ENCODE data around the gene EXOSC7. TPM values are rescaled to one million over a fixed set of nuclear protein-coding genes. Genes with fewer than 3 reads are reported as not detected.
"Not testable (repeated sequence)": the region's sequence is repeated elsewhere in the genome, so short reads cannot be mapped to it uniquely, and the experiment has no call there.

EXOSC7 gene
- total and polyA plus RNA-seq, 9 donors, result 39.5 to 51.4 (median 43.3) TPM

- 97% methylated on average over 3 of the region's 6 CpGs for WGBS (ENCODE audit: insufficient coverage)
These were observed 36.4 kb upstream of the EXOSC7 start for GRCh38 chr3:44939581-44940036.

GRCh38 chr3:44942202-44942921, 33.7 kb upstream of the EXOSC7 start:
- H3K4me1 ChIP-seq (ENCODE audit: control insufficient read depth, insufficient read depth, low read length), result no peaks in the 10 kb centered on the region
- H3K36me3 ChIP-seq (ENCODE audit: control insufficient read depth, insufficient read depth, low read length), result peaks cover 63% of the 10 kb centered on the region
- 98% methylated on average over 4 of the region's 9 CpGs for WGBS (ENCODE audit: insufficient coverage)

More at GRCh38 chr3:44939581-44940036, 36.4 kb upstream of the EXOSC7 start:
- no peaks in the 10 kb centered on the region for H3K4me1 ChIP-seq (ENCODE audit: control insufficient read depth, insufficient read depth, low read length)
- H3K27me3 ChIP-seq (ENCODE audit: control insufficient read depth, insufficient read depth, low read length), result no peaks in the 10 kb centered on the region
- no peaks in the 10 kb centered on the region for H3K9me3 ChIP-seq (replicated peaks; ENCODE audit: control insufficient read depth, low read depth, low read length)
- no peak overlapping the region for H3K4me3 ChIP-seq (ENCODE audit: low read length)
- no peak overlapping the region for H3K27ac ChIP-seq (ENCODE audit: low read length)
- H3K36me3 ChIP-seq (ENCODE audit: control insufficient read depth, insufficient read depth, low read length), result peaks cover 57% of the 10 kb centered on the region
- DNase-seq, result no peak

GRCh38 chr3:44948239-44948638, 27.8 kb upstream of the EXOSC7 start:
- no peaks in the 10 kb centered on the region for H3K27me3 ChIP-seq (ENCODE audit: control insufficient read depth, insufficient read depth, low read length)
- no peak for DNase-seq
- 100% methylated on average over 3 of the region's 3 CpGs for WGBS (ENCODE audit: insufficient coverage)

More at GRCh38 chr3:44942202-44942921, 33.7 kb upstream of the EXOSC7 start:
- Histone ChIP-seq H3K4me3 (ENCODE audit: low read length) (no peak overlapping the region), H3K9me3 (replicated peaks; ENCODE audit: control insufficient read depth, low read depth, low read length) (no peaks in the 10 kb centered on the region), H3K27me3 (ENCODE audit: control insufficient read depth, insufficient read depth, low read length) (no peaks in the 10 kb centered on the region), H3K27ac (ENCODE audit: low read length) (no peak overlapping the region)
- no peak for DNase-seq

GRCh38 chr3:44949770-44950169, 26.3 kb upstream of the EXOSC7 start:
- H3K36me3 ChIP-seq (ENCODE audit: control insufficient read depth, insufficient read depth, low read length), result peaks cover 16% of the 10 kb centered on the region

More at GRCh38 chr3:44948239-44948638, 27.8 kb upstream of the EXOSC7 start:
- Histone ChIP-seq H3K27ac (ENCODE audit: low read length) (no peak overlapping the region), H3K4me1 (ENCODE audit: control insufficient read depth, insufficient read depth, low read length) (no peaks in the 10 kb centered on the region), H3K4me3 (ENCODE audit: low read length) (no peak overlapping the region), H3K36me3 (ENCODE audit: control insufficient read depth, insufficient read depth, low read length) (peaks cover 16% of the 10 kb centered on the region), H3K9me3 (replicated peaks; ENCODE audit: control insufficient read depth, low read depth, low read length) (no peaks in the 10 kb centered on the region)

GRCh38 chr3:44950275-44950734, 25.7 kb upstream of the EXOSC7 start:
- DNase-seq, result peak; percentile 20
- H3K4me1 ChIP-seq (ENCODE audit: control insufficient read depth, insufficient read depth, low read length), result no peaks in the 10 kb centered on the region
- WGBS (ENCODE audit: insufficient coverage), result 86% methylated on average over 1 of the region's 2 CpGs
- H3K27me3 ChIP-seq (ENCODE audit: control insufficient read depth, insufficient read depth, low read length), result no peaks in the 10 kb centered on the region
- no peak overlapping the region for H3K4me3 ChIP-seq (ENCODE audit: low read length)
- H3K27ac ChIP-seq (ENCODE audit: low read length), result no peak overlapping the region
- no peaks in the 10 kb centered on the region for H3K9me3 ChIP-seq (replicated peaks; ENCODE audit: control insufficient read depth, low read depth, low read length)
- H3K36me3 ChIP-seq (ENCODE audit: control insufficient read depth, insufficient read depth, low read length), result peaks cover 11% of the 10 kb centered on the region

More at GRCh38 chr3:44949770-44950169, 26.3 kb upstream of the EXOSC7 start:
- H3K27ac ChIP-seq (ENCODE audit: low read length); DNase-seq; H3K4me1 ChIP-seq (ENCODE audit: control insufficient read depth, insufficient read depth, low read length); H3K27me3 ChIP-seq (ENCODE audit: control insufficient read depth, insufficient read depth, low read length); H3K4me3 ChIP-seq (ENCODE audit: low read length); H3K9me3 ChIP-seq (replicated peaks; ENCODE audit: control insufficient read depth, low read depth, low read length): not testable (repeated sequence)
- 100% methylated on average over 1 of the region's 4 CpGs for WGBS (ENCODE audit: insufficient coverage)

- DNase-seq, result no peak
- H3K4me1 ChIP-seq (ENCODE audit: control insufficient read depth, insufficient read depth, low read length), result no peaks in the 10 kb centered on the region
These were observed 23.4 kb upstream of the EXOSC7 start for GRCh38 chr3:44952689-44953088.

GRCh38 chr3:44954304-44954703, 21.7 kb upstream of the EXOSC7 start:
- Histone ChIP-seq H3K4me1 (ENCODE audit: control insufficient read depth, insufficient read depth, low read length) (no peaks in the 10 kb centered on the region), H3K27me3 (ENCODE audit: control insufficient read depth, insufficient read depth, low read length) (no peaks in the 10 kb centered on the region), H3K4me3 (ENCODE audit: low read length) (no peak overlapping the region), H3K36me3 (ENCODE audit: control insufficient read depth, insufficient read depth, low read length) (peaks cover 33% of the 10 kb centered on the region), H3K27ac (ENCODE audit: low read length) (no peak overlapping the region), H3K9me3 (replicated peaks; ENCODE audit: control insufficient read depth, low read depth, low read length) (no peaks in the 10 kb centered on the region)
- no CpG with 5 or more reads among the region's 5 CpGs for WGBS (ENCODE audit: insufficient coverage)
- DNase-seq, result no peak

More at GRCh38 chr3:44952689-44953088, 23.4 kb upstream of the EXOSC7 start:
- no peaks in the 10 kb centered on the region for H3K27me3 ChIP-seq (ENCODE audit: control insufficient read depth, insufficient read depth, low read length)
- no peak overlapping the region for H3K4me3 ChIP-seq (ENCODE audit: low read length)
- H3K9me3 ChIP-seq (replicated peaks; ENCODE audit: control insufficient read depth, low read depth, low read length), result no peaks in the 10 kb centered on the region
- peaks cover 19% of the 10 kb centered on the region for H3K36me3 ChIP-seq (ENCODE audit: control insufficient read depth, insufficient read depth, low read length)
- no CpG with 5 or more reads among the region's 3 CpGs for WGBS (ENCODE audit: insufficient coverage)
- no peak overlapping the region for H3K27ac ChIP-seq (ENCODE audit: low read length)

GRCh38 chr3:44954962-44955361, 21.1 kb upstream of the EXOSC7 start:
- H3K36me3 ChIP-seq (ENCODE audit: control insufficient read depth, insufficient read depth, low read length), result peaks cover 33% of the 10 kb centered on the region
- WGBS (ENCODE audit: insufficient coverage), result 83% methylated on average over 1 of the region's 3 CpGs
- no peak overlapping the region for H3K27ac ChIP-seq (ENCODE audit: low read length)
- no peaks in the 10 kb centered on the region for H3K27me3 ChIP-seq (ENCODE audit: control insufficient read depth, insufficient read depth, low read length)
- no peaks in the 10 kb centered on the region for H3K4me1 ChIP-seq (ENCODE audit: control insufficient read depth, insufficient read depth, low read length)
- no peak for DNase-seq
- H3K4me3 ChIP-seq (ENCODE audit: low read length), result no peak overlapping the region
- no peaks in the 10 kb centered on the region for H3K9me3 ChIP-seq (replicated peaks; ENCODE audit: control insufficient read depth, low read depth, low read length)

- WGBS (ENCODE audit: insufficient coverage), result no CpG with 5 or more reads among the region's 1 CpG
- Histone ChIP-seq H3K36me3 (ENCODE audit: control insufficient read depth, insufficient read depth, low read length) (peaks cover 33% of the 10 kb centered on the region), H3K4me3 (ENCODE audit: low read length) (no peak overlapping the region), H3K27me3 (ENCODE audit: control insufficient read depth, insufficient read depth, low read length) (no peaks in the 10 kb centered on the region), H3K4me1 (ENCODE audit: control insufficient read depth, insufficient read depth, low read length) (no peaks in the 10 kb centered on the region), H3K9me3 (replicated peaks; ENCODE audit: control insufficient read depth, low read depth, low read length) (no peaks in the 10 kb centered on the region), H3K27ac (ENCODE audit: low read length) (no peak overlapping the region)
- no peak for DNase-seq
These were observed 20.1 kb upstream of the EXOSC7 start for GRCh38 chr3:44955917-44956316.

- Histone ChIP-seq H3K36me3 (ENCODE audit: control insufficient read depth, insufficient read depth, low read length) (peaks cover 33% of the 10 kb centered on the region), H3K4me3 (ENCODE audit: low read length) (no peak overlapping the region), H3K27ac (ENCODE audit: low read length) (no peak overlapping the region), H3K27me3 (ENCODE audit: control insufficient read depth, insufficient read depth, low read length) (no peaks in the 10 kb centered on the region), H3K4me1 (ENCODE audit: control insufficient read depth, insufficient read depth, low read length) (no peaks in the 10 kb centered on the region), H3K9me3 (replicated peaks; ENCODE audit: control insufficient read depth, low read depth, low read length) (no peaks in the 10 kb centered on the region)
- DNase-seq, result no peak
- WGBS (ENCODE audit: insufficient coverage), result 70% methylated on average over 2 of the region's 4 CpGs
These were observed 18.1 kb upstream of the EXOSC7 start for GRCh38 chr3:44957986-44958385.
